ENCODE data around the gene GOLT1B. TPM values are rescaled to one million over a fixed set of nuclear protein-coding genes. Genes with fewer than 3 reads are reported as not detected.

Gene GOLT1B
- total RNA-seq, 1 experiment from 2014 or later = 53.9 TPM

DNA sequence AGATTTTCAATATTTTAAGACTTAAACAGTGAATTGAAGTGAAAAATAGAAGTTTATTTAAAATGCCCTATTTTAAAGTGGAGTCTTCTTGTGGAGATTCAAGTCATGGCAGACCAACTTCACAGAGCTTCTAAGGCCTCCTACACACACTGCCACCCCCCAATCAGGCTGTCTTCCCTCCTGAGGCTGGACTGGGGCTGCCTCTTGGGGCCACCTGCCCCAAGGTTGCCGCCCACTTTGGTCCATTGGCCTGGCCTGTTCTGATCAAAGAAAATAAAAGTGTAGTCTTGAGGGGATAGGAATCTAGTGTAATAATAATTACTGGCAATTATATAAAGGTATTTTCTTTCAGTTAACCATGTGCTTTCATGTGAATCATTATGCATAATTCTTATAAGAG lies 1.3 kb downstream of the GOLT1B start:
- H3K79me2 ChIP-seq (ENCODE audit: low read length) = peaks cover 92% of the 10 kb centered on the region
- H3K9me2 ChIP-seq (replicated peaks; ENCODE audit: insufficient read depth, low read length) = no peaks in the 10 kb centered on the region
- DNase-seq = peak; percentile 55
- H3K9me3 ChIP-seq (ENCODE audit: low read length) = no peaks in the 10 kb centered on the region
- peak overlapping the region; percentile 95 for H3K9ac ChIP-seq (ENCODE audit: low read length)
- H2AFZ ChIP-seq (ENCODE audit: low read length) = no peak overlapping the region
- peaks cover 22% of the 10 kb centered on the region for H3K36me3 ChIP-seq (ENCODE audit: insufficient read depth, low read length)
- H3K27ac ChIP-seq (ENCODE audit: low read length) = peak overlapping the region; percentile 10; the same call in 1 of the 2 replicates
- H3K4me1 ChIP-seq (ENCODE audit: low read length) = peaks cover 46% of the 10 kb centered on the region
- H3K4me2 ChIP-seq (ENCODE audit: low read depth, low read length, poor library complexity, severe bottlenecking) = peak overlapping the region; percentile 91
- H3K4me3 ChIP-seq (ENCODE audit: low read length) = peak overlapping the region; percentile 95
- H4K20me1 ChIP-seq (ENCODE audit: insufficient read depth, low read depth, low read length) = no peaks in the 10 kb centered on the region
- H3K27me3 ChIP-seq (ENCODE audit: low read length) = no peaks in the 10 kb centered on the region

DNA sequence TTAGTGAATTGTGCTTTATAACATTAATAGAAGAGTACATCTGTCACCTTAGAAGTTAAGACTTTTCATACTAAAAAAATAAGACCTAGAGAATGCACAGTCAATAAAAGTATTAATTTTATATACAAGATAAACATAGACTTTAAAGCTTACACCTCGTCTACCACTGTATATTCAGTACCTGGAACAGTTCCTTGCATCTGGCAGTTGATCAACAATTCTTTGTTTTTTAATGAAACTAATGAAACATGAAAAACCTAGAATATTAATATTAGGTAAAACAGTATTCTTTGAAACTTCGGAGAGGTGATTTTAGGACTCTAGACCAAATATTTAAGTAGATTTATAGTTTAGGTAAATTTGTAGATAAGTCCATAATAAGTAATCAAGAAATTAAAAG lies 4.3 kb downstream of the GOLT1B start:
- Histone ChIP-seq H3K4me3 (ENCODE audit: low read length) (no peak overlapping the region), H4K20me1 (ENCODE audit: insufficient read depth, low read depth, low read length) (no peaks in the 10 kb centered on the region), H3K9me2 (replicated peaks; ENCODE audit: insufficient read depth, low read length) (no peaks in the 10 kb centered on the region), H3K79me2 (ENCODE audit: low read length) (peaks cover 79% of the 10 kb centered on the region), H2AFZ (ENCODE audit: low read length) (no peak overlapping the region), H3K9me3 (ENCODE audit: low read length) (no peaks in the 10 kb centered on the region), H3K27me3 (ENCODE audit: low read length) (no peaks in the 10 kb centered on the region), H3K4me2 (ENCODE audit: low read depth, low read length, poor library complexity, severe bottlenecking) (no peak overlapping the region), H3K9ac (ENCODE audit: low read length) (no peak overlapping the region), H3K4me1 (ENCODE audit: low read length) (peaks cover 31% of the 10 kb centered on the region), H3K36me3 (ENCODE audit: insufficient read depth, low read length) (peaks cover 23% of the 10 kb centered on the region; the same call in 1 of the 2 replicates), H3K27ac (ENCODE audit: low read length) (no peak overlapping the region)
- DNase-seq = no peak

DNA sequence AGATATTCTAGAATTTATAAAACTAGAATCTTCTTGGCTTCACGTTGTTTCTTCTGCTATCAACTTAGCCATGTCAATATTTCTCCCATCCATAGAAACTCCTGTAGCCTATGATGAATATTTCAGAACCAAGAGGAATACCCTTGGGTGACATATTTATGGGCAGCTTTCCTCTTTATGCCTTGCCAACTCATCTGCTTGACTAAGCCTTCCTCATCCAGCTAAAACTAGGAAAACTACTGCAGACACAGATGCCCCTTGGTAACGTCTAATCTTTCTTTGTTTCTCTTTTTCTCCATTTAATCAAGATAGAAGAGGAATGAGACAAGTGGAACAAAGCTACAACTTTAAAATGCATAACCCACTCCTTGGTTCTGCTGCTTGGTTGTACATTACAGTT lies 6.3 kb downstream of the GOLT1B start:
- no peaks in the 10 kb centered on the region for H4K20me1 ChIP-seq (ENCODE audit: insufficient read depth, low read depth, low read length)
- peaks cover 67% of the 10 kb centered on the region for H3K79me2 ChIP-seq (ENCODE audit: low read length)

DNA sequence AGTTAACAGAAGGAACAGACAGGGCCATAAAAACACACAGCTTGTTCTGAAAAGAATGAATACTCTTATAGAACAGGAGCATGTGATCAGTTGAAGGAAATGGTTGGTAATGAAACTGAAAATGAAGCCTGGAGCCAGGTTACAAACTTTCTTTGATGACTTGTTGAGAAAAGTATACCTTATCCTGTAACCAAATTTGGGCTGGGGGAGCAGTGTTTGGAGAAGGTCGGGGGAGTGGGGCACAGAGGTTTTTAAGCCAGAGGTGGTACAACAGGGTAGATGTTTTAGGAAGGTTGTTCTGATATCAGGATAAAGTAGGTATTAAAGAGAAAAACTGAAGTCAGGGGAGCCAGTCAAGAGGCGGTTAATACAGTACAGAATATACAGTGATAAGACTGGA lies 8.2 kb downstream of the GOLT1B start:
- Histone ChIP-seq H3K4me3 (ENCODE audit: low read length) (no peak overlapping the region), H3K9me2 (replicated peaks; ENCODE audit: insufficient read depth, low read length) (no peaks in the 10 kb centered on the region), H3K79me2 (ENCODE audit: low read length) (peaks cover 47% of the 10 kb centered on the region), H2AFZ (ENCODE audit: low read length) (no peak overlapping the region), H4K20me1 (ENCODE audit: insufficient read depth, low read depth, low read length) (no peaks in the 10 kb centered on the region), H3K36me3 (ENCODE audit: insufficient read depth, low read length) (peaks cover 47% of the 10 kb centered on the region), H3K9ac (ENCODE audit: low read length) (no peak overlapping the region), H3K27me3 (ENCODE audit: low read length) (no peaks in the 10 kb centered on the region), H3K27ac (ENCODE audit: low read length) (no peak overlapping the region), H3K9me3 (ENCODE audit: low read length) (no peaks in the 10 kb centered on the region), H3K4me2 (ENCODE audit: low read depth, low read length, poor library complexity, severe bottlenecking) (no peak overlapping the region), H3K4me1 (ENCODE audit: low read length) (peaks cover 10% of the 10 kb centered on the region)
- no peak for DNase-seq

More for the DNA sequence above, 6.3 kb downstream of the GOLT1B start:
- Histone ChIP-seq H3K27ac (ENCODE audit: low read length) (no peak overlapping the region), H3K27me3 (ENCODE audit: low read length) (no peaks in the 10 kb centered on the region), H3K9ac (ENCODE audit: low read length) (no peak overlapping the region), H3K4me1 (ENCODE audit: low read length) (peaks cover 28% of the 10 kb centered on the region), H3K9me3 (ENCODE audit: low read length) (no peaks in the 10 kb centered on the region), H3K4me3 (ENCODE audit: low read length) (no peak overlapping the region), H3K4me2 (ENCODE audit: low read depth, low read length, poor library complexity, severe bottlenecking) (no peak overlapping the region), H3K9me2 (replicated peaks; ENCODE audit: insufficient read depth, low read length) (no peaks in the 10 kb centered on the region), H2AFZ (ENCODE audit: low read length) (no peak overlapping the region), H3K36me3 (ENCODE audit: insufficient read depth, low read length) (peaks cover 28% of the 10 kb centered on the region)
- no peak for DNase-seq

DNA sequence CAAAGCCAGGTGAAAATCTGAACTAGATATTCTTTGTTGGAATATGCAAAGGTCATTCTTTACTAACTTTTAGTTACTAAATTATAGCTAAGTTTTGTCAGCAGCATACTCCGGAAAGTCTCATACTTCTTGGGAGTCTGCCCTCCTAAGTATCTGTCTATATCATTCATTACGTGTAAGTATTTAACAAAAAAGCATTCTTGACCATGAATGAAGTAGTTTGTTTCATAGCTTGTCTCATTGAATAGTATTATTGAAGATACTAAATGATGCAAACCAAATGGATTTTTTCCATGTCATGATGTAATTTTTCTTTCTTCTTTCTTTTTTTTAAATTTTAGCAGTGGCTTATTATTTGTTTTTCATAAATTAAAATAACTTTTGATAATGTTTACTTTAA lies 14.7 kb downstream of the GOLT1B start:
- Histone ChIP-seq H3K27ac (ENCODE audit: low read length) (no peak overlapping the region), H3K79me2 (ENCODE audit: low read length) (no peaks in the 10 kb centered on the region), H3K9me3 (ENCODE audit: low read length) (no peaks in the 10 kb centered on the region), H2AFZ (ENCODE audit: low read length) (no peak overlapping the region), H4K20me1 (ENCODE audit: insufficient read depth, low read depth, low read length) (no peaks in the 10 kb centered on the region), H3K27me3 (ENCODE audit: low read length) (no peaks in the 10 kb centered on the region), H3K36me3 (ENCODE audit: insufficient read depth, low read length) (peaks cover 51% of the 10 kb centered on the region), H3K4me1 (ENCODE audit: low read length) (peaks cover 3% of the 10 kb centered on the region; the same call in 1 of the 2 replicates), H3K4me3 (ENCODE audit: low read length) (no peak overlapping the region), H3K4me2 (ENCODE audit: low read depth, low read length, poor library complexity, severe bottlenecking) (no peak overlapping the region), H3K9ac (ENCODE audit: low read length) (no peak overlapping the region), H3K9me2 (replicated peaks; ENCODE audit: insufficient read depth, low read length) (no peaks in the 10 kb centered on the region)
- no peak for DNase-seq

DNA sequence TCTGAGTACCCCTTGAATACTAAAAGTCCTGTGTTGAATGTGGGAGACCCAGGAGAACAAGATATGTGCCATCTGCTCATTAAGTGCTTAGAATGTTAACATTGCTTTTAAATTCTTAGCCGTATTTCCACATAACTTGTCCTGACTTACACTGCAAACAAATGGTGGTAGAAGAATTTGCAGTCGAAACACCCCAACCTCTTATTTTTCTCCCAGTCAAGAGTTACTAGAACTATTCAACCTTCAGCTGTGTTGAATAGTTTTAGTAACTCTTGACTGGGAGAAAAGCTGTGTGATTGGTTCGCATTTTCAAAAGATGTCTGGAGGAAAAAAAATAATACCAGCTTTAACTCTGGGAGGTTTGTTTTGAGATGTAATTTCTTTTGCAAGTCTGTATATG lies 16.9 kb downstream of the GOLT1B start:
- no peaks in the 10 kb centered on the region for H3K79me2 ChIP-seq (ENCODE audit: low read length)
- no peak overlapping the region for H2AFZ ChIP-seq (ENCODE audit: low read length)
- no peak overlapping the region for H3K9ac ChIP-seq (ENCODE audit: low read length)
- H3K36me3 ChIP-seq (ENCODE audit: insufficient read depth, low read length) = peaks cover 41% of the 10 kb centered on the region; the same call in 1 of the 2 replicates
- H3K4me1 ChIP-seq (ENCODE audit: low read length) = peaks cover 7% of the 10 kb centered on the region; the same call in 1 of the 2 replicates
- H4K20me1 ChIP-seq (ENCODE audit: insufficient read depth, low read depth, low read length) = no peaks in the 10 kb centered on the region
- no peaks in the 10 kb centered on the region for H3K9me3 ChIP-seq (ENCODE audit: low read length)
- no peak for DNase-seq
- H3K27ac ChIP-seq (ENCODE audit: low read length) = no peak overlapping the region
- H3K4me2 ChIP-seq (ENCODE audit: low read depth, low read length, poor library complexity, severe bottlenecking) = no peak overlapping the region
- H3K4me3 ChIP-seq (ENCODE audit: low read length) = no peak overlapping the region
- H3K9me2 ChIP-seq (replicated peaks; ENCODE audit: insufficient read depth, low read length) = no peaks in the 10 kb centered on the region
- no peaks in the 10 kb centered on the region for H3K27me3 ChIP-seq (ENCODE audit: low read length)

DNA sequence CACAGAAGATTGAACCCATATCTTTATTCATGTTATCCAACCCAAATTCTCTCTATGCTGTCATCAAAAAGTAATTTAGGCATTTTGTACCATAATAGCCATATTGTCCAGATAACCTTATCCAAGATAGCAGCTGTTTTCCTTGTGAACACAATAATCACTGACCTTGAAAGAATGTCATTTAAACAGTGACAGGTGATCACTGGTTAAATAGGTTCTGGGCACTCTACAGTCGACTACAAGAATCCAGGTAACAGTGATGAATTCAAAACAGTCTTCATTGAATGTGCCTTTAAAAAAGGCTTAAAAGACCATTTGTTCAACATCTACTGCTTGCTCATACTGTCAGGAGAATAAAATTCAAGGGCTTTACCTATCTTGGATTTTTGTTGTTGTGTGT lies 20.0 kb downstream of the GOLT1B start:
- Histone ChIP-seq H4K20me1 (ENCODE audit: insufficient read depth, low read depth, low read length) (no peaks in the 10 kb centered on the region), H3K79me2 (ENCODE audit: low read length) (no peaks in the 10 kb centered on the region), H3K27me3 (ENCODE audit: low read length) (no peaks in the 10 kb centered on the region), H3K4me3 (ENCODE audit: low read length) (no peak overlapping the region), H3K4me2 (ENCODE audit: low read depth, low read length, poor library complexity, severe bottlenecking) (no peak overlapping the region), H3K9me2 (replicated peaks; ENCODE audit: insufficient read depth, low read length) (no peaks in the 10 kb centered on the region), H3K27ac (ENCODE audit: low read length) (no peak overlapping the region), H3K36me3 (ENCODE audit: insufficient read depth, low read length) (peaks cover 14% of the 10 kb centered on the region; the same call in 1 of the 2 replicates), H3K4me1 (ENCODE audit: low read length) (peaks cover 29% of the 10 kb centered on the region), H3K9me3 (ENCODE audit: low read length) (0 out of 2 replicates have a peak, but pooled peaks cover 3% of the 10 kb centered on the region), H3K9ac (ENCODE audit: low read length) (no peak overlapping the region), H2AFZ (ENCODE audit: low read length) (no peak overlapping the region)
- DNase-seq = no peak

DNA sequence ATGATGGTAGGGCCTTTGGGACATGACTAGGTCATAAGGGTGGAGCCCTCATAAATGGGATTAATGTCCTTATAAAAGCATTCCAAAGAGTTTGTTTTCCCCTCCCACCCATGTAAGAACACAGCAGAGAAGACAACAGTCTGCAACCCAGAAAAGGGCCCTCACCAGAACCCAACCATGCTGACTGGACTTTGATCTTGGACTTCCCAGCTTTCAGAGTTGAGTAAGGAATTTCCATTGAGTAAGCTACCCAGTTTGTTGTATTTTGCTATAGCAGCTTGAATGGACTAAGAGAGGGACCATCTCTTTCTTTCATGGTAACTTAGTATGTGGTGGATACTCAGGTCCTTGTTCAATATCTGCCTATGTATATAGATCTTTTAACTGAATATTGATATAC lies 21.6 kb downstream of the GOLT1B start:
- DNase-seq = no peak
- Histone ChIP-seq H3K4me1 (ENCODE audit: low read length) (peaks cover 40% of the 10 kb centered on the region), H3K27ac (ENCODE audit: low read length) (no peak overlapping the region), H3K79me2 (ENCODE audit: low read length) (peaks cover 8% of the 10 kb centered on the region), H3K4me3 (ENCODE audit: low read length) (no peak overlapping the region), H3K4me2 (ENCODE audit: low read depth, low read length, poor library complexity, severe bottlenecking) (no peak overlapping the region), H3K27me3 (ENCODE audit: low read length) (no peaks in the 10 kb centered on the region), H3K36me3 (ENCODE audit: insufficient read depth, low read length) (peaks cover 3% of the 10 kb centered on the region; the same call in 1 of the 2 replicates), H4K20me1 (ENCODE audit: insufficient read depth, low read depth, low read length) (no peaks in the 10 kb centered on the region), H2AFZ (ENCODE audit: low read length) (no peak overlapping the region), H3K9me3 (ENCODE audit: low read length) (0 out of 2 replicates have a peak, but pooled peaks cover 3% of the 10 kb centered on the region), H3K9ac (ENCODE audit: low read length) (no peak overlapping the region), H3K9me2 (replicated peaks; ENCODE audit: insufficient read depth, low read length) (no peaks in the 10 kb centered on the region)

Measured in Karpas-422 (cell line).